Lower leg skin (tissue), 4 donors: ENCODE results near the gene CHMP1A. TPM values are rescaled to one million over a fixed set of nuclear protein-coding genes. Genes with fewer than 3 reads are reported as not detected.

Source experiments
- DNase-seq, 2 donors: peaks; one replicate each; pipeline ENCODE4 v3.0.0-alpha.2; 2019; ENCODE audit warnings: low spot score in 2 of 2
- H3K4me3 ChIP-seq: fragments of 200-600 bp; sonication (generic); 2 replicates; pipeline ENCODE4 v1.5.1; 2017; ENCODE audit warnings: mild to moderate bottlenecking, low read depth; ENCODE audit not compliant: poor library complexity, severe bottlenecking
- CTCF ChIP-seq, 3 donors: fragments of 450-650 bp; IDR thresholded peaks; one replicate each; pipeline ENCODE4 v1.5.1; 2016; ENCODE audit warnings: antibody characterized with exemption in 3 of 3, mild to moderate bottlenecking in 3 of 3, moderate library complexity in 2 of 3
- POLR2A ChIP-seq, 2 donors: fragments of 450-650 bp; IDR thresholded peaks; one replicate each; pipeline ENCODE4 v1.6.1; 2016 to 2017; ENCODE audit warnings: antibody characterized with exemption in 2 of 2, mild to moderate bottlenecking in 1 of 2, moderate library complexity in 1 of 2
- WGBS, 2 donors: methylation state at CpG; one replicate each; pipeline ENCODE4 v1.1.5; 2018; 5-methylcytosine and 5-hydroxymethylcytosine counted together
- intact Hi-C: fragments of 100-400 bp; cut with DNase I; formaldehyde crosslinking; loops from one replicate; pipeline ENCODE4 v1.15.0; 2023; ENCODE audit warnings: low total_unique reads
- total RNA-seq, 4 donors: library from RNA; depleted of rRNA; stranded (reverse); fragments of >200 nt; gene quantifications; one replicate each; pipeline ENCODE4 v1.1.0, GENCODE V29; 2016

The CHMP1A gene
- total RNA-seq, 4 donors from 2014 or later = 78.3 to 141 (median 91.1) TPM

DNA sequence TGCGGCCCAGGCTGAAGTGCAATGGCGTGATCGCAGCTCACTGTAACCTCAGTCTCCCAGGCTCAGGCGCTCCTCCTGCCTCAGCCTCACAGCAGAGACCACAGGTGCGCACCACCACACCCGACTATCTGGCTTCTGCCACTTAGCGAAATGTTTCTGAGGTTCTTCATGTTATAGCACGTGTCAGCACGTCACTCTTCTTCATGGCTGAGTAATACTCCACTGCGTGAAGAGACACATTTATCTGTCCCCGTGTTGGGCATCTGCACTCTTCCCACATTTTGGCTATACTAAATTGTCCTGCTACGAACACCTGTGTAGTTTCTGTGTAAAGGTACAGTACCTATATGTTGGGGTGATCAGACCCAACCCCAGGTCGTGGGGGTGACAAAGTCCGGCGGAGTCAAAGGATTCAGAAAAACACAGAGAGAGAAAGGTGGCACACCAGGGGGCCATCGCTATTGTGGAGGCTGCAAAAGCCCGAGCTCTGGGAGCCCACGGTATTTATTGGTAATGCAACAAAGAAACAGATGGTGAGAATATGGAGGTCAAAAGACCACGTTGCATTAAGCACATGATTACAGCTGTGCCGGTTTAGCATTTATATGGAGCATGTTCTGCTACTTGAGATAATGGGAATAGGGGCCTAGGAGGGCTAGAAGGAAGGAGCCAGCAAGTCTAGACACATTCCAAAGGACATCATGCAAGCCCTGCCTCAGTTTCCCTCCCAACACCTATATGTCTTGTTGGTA lies 44.9 kb downstream of the CHMP1A start:
- DNase-seq = no peak
- intact Hi-C loops = no loop called here
- TF ChIP-seq POLR2A (IDR thresholded peaks at IDR 0.05) (no peak), CTCF (IDR thresholded peaks at IDR 0.05) (no peak)
- 77 to 85% methylated on average over 20 of the region's 20 CpGs for WGBS, 2 donors
- no peak overlapping the region for H3K4me3 ChIP-seq

GRCh38 chr16:89610108-89610453 lies 47.4 kb downstream of the CHMP1A start:
- intact Hi-C loops = no loop called here

GRCh38 chr16:89607937-89608740 lies 49.4 kb downstream of the CHMP1A start:
- WGBS, 2 donors = 77 to 78% methylated on average over 31 to 32 of the region's 32 CpGs
- TF ChIP-seq CTCF (IDR thresholded peaks at IDR 0.05) (no peak), POLR2A (IDR thresholded peaks at IDR 0.05) (no peak)
- no peak for DNase-seq
- no peak overlapping the region for H3K4me3 ChIP-seq
- intact Hi-C loops = no loop called here

More at GRCh38 chr16:89610108-89610453, 47.4 kb downstream of the CHMP1A start:
- TF ChIP-seq POLR2A (IDR thresholded peaks at IDR 0.05) (no peak), CTCF (IDR thresholded peaks at IDR 0.05) (no peak)
- no peak for DNase-seq
- WGBS, 2 donors = 70 to 72% methylated on average over 1 of the region's 1 CpG
- H3K4me3 ChIP-seq = no peak overlapping the region

- no peak for DNase-seq
- WGBS, 2 donors = 77 to 82% methylated on average over 9 of the region's 9 CpGs
Observed at GRCh38 chr16:89607453-89607852, 50.1 kb downstream of the CHMP1A start.

DNA sequence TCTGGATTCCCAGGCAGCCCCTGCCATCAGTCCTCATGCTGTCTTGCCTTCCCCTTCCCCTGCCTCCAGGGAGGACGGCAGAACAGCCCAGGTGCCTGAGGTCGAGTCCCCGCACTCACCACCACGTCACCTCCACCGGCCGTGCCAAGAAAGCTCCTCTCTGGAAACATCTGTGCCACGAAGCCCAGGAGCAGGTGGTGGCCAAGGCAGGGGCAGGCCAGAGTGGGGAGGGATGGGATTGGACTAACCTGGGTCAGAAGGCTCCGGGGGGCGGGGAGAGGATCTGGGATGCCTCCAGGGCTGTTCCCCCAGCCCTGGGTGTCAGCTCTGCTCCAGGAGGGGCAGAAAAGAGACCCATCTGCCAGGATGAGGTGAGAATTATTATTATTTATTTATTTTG lies 51.5 kb downstream of the CHMP1A start:
- no peak for TF ChIP-seq POLR2A (IDR thresholded peaks at IDR 0.05)
- TF ChIP-seq CTCF (IDR thresholded peaks at IDR 0.05) = no peak
- intact Hi-C loops = no loop called here
- WGBS, 2 donors = 79 to 80% methylated on average over 5 to 9 of the region's 9 CpGs
- H3K4me3 ChIP-seq = no peak overlapping the region
- no peak for DNase-seq

More at GRCh38 chr16:89607453-89607852, 50.1 kb downstream of the CHMP1A start:
- TF ChIP-seq CTCF (IDR thresholded peaks at IDR 0.05) = no peak
- no peak for TF ChIP-seq POLR2A (IDR thresholded peaks at IDR 0.05)
- no peak overlapping the region for H3K4me3 ChIP-seq
- intact Hi-C loops = no loop called here
